Spleen (tissue), 11 donors: ENCODE data around the gene PRKCZ. TPM values are rescaled to one million over a fixed set of nuclear protein-coding genes. Genes with fewer than 3 reads are reported as not detected.

Experiments
- DNase-seq: peaks from one replicate; pipeline ENCODE4 v3.0.0-alpha.2; 2020
- H3K27ac ChIP-seq, 8 donors: fragments of 200-600 bp; sonication (generic) in 7 of 8; 1 replicate in 4 of 8; 2 replicates in 4 of 8; pipeline versions ENCODE4 v1.5.0 to v1.8.0; 2016 to 2021; ENCODE audit warnings: inconsistent platforms in 4 of 8, mild to moderate bottlenecking in 4 of 8, moderate library complexity in 1 of 8
- H3K27me3 ChIP-seq, 7 donors: fragments of 200-600 bp; sonication (generic) in 6 of 7; replicated peaks in 1 of 7; 1 replicate in 4 of 7; 2 replicates in 3 of 7; pipeline versions ENCODE4 v1.5.0 to v1.8.0; 2016 to 2021; ENCODE audit warnings: inconsistent platforms in 3 of 7, mild to moderate bottlenecking in 1 of 7
- H3K36me3 ChIP-seq, 6 donors: fragments of 200-600 bp; sonication (generic) in 5 of 6; 1 replicate in 4 of 6; 2 replicates in 2 of 6; pipeline versions ENCODE4 v1.5.0 to v1.8.0; 2016 to 2021; ENCODE audit warnings: inconsistent platforms in 2 of 6
- H3K4me1 ChIP-seq, 6 donors: fragments of 200-600 bp; sonication (generic) in 5 of 6; 1 replicate in 3 of 6; 2 replicates in 3 of 6; pipeline versions ENCODE4 v1.5.0 to v1.8.0; 2016 to 2021; ENCODE audit warnings: inconsistent platforms in 3 of 6
- H3K4me3 ChIP-seq, 8 donors: fragments of 200-600 bp; sonication (generic) in 7 of 8; 1 replicate in 4 of 8; 2 replicates in 4 of 8; pipeline versions ENCODE4 v1.5.0 to v1.8.0; 2016 to 2021; ENCODE audit warnings: inconsistent platforms in 4 of 8, mild to moderate bottlenecking in 4 of 8, moderate library complexity in 2 of 8
- H3K9me3 ChIP-seq, 8 donors: fragments of 200-600 bp; sonication (generic) in 7 of 8; 1 replicate in 4 of 8; 2 replicates in 4 of 8; pipeline versions ENCODE4 v1.5.0 to v1.8.0; 2016 to 2021; ENCODE audit warnings: inconsistent platforms in 4 of 8
- POLR2A ChIP-seq, 3 donors: fragments of 450-650 bp; IDR thresholded peaks; one replicate each; pipeline ENCODE4 v1.5.1; 2017; ENCODE audit warnings: antibody characterized with exemption in 3 of 3, mild to moderate bottlenecking in 1 of 3
- POLR2AphosphoS5 ChIP-seq, 3 donors: sonication (generic); formaldehyde crosslinking; IDR thresholded peaks; one replicate each; pipeline ENCODE4 v1.5.1; 2017; ENCODE audit warnings: antibody characterized with exemption in 3 of 3
- WGBS, 5 donors: extraction: QIAGEN DNeasy Blood & Tissue Kit in 3 of 5; methylation state at CpG; one replicate each; pipeline versions ENCODE4 v1.1.5 to v1.1.7; 2013 to 2018; 5-methylcytosine and 5-hydroxymethylcytosine counted together
- intact Hi-C: fragments of 100-400 bp; cut with DNase I; formaldehyde crosslinking; loops from one replicate; pipeline ENCODE4 v1.15.0; 2023; ENCODE audit warnings: low total_unique reads
- polyA plus RNA-seq, 3 donors: library from polyadenylated mRNA; stranded (reverse); fragments of 200-250 nt; gene quantifications; one replicate each; pipeline ENCODE4 v1.2.1, GENCODE V29; 2013
- total RNA-seq, 7 donors: library from RNA; depleted of rRNA in 3 of 7; stranded (reverse); fragments of >200 nt in 3 of 7; fragmentation: NEBNext Ultra II Directional in 4 of 7; extraction: Animal tissue kit (Norgen Biotek cat#: 25700) in 4 of 7; gene quantifications; one replicate each; pipeline versions ENCODE4 v1.1.0 to v1.2.1, GENCODE V29; 2016 to 2021
- TF ChIP-seq, protein P1 (sequence below), 11 experiments: fragments of 200-600 bp in 7 of 11; fragments of 450-650 bp in 4 of 11; sonication (generic) in 4 of 11; IDR thresholded peaks in 8 of 11; conservative IDR thresholded peaks in 3 of 11; 1 replicate in 7 of 11; 2 replicates in 4 of 11; pipeline versions ENCODE4 v1.4.0 to v1.8.0; 2016 to 2021; ENCODE audit warnings: antibody characterized with exemption in 11 of 11, inconsistent platforms in 4 of 11, mild to moderate bottlenecking in 1 of 11
- donor health status: healthy with polysubstance abuse.
- donor health status: DM: no; HTN: no; CAD: no; lungs with moderate emphysema.
- donor health status: DM: no; HTN: no; CAD: no.
- donor health status: Bipolar disorder and iron deficiency.
- donor health status: healthy.
- donor health status: DM: no; HTN: no; CAD: no.
- donor health status: DM: yes; HTN: yes; CAD: no.

Gene PRKCZ
- total and polyA plus RNA-seq, 10 donors = 17.6 to 61.8 (median 34.0) TPM

DNA sequence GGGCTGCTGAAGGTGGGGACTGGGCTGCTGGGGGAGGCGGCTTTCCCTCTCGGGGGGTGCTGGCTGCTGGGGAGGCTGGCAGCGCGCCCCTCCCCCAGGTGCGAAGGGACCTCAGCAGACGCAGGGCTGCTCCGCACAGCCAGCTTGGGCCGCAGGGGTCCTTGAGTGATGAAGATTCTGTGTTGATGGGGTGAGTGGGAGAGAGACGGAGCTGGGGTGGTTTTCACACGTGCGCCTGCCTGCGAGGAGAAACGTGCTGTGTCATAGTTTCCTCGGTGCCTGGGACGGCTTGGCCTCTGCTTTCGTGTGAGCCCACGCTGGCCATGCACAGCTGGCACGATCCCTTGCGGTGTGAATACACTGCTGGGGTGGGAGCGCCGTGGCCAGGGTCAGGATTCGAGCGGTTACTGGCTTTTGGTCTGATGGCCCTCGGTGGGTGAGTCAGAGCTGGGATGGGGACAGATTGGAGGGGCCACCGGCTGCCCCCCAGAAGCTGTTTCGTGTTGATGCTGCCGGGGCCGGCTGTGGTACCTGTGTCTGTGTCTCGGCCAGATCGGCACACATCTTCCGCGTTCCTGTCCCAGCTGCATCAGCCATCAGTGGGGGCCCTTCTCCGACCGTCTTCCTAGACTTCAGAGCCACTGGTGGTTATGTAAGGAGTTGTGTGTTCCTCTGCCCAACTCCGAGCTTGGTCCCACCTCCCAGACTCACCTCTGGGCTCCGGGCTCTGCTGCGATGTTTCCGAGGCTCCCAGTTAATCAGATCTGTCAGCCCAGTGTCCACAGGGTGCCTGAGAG lies 24.9 kb downstream of the PRKCZ start:
- Histone ChIP-seq H3K27ac (no peak overlapping the region), H3K4me3 (no peak overlapping the region), H3K4me1 (no peaks in the 10 kb centered on the region), H3K27me3 (no peaks in the 10 kb centered on the region), H3K9me3 (peaks cover 0 to 39% (median 36%) of the 10 kb centered on the region in 8 donors), H3K36me3 (peaks cover 0 to 59% (median 13%) of the 10 kb centered on the region in 6 donors)
- DNase-seq = no peak
- no peak for TF ChIP-seq POLR2AphosphoS5 (IDR thresholded peaks at IDR 0.05)
- TF ChIP-seq, protein P1, sequence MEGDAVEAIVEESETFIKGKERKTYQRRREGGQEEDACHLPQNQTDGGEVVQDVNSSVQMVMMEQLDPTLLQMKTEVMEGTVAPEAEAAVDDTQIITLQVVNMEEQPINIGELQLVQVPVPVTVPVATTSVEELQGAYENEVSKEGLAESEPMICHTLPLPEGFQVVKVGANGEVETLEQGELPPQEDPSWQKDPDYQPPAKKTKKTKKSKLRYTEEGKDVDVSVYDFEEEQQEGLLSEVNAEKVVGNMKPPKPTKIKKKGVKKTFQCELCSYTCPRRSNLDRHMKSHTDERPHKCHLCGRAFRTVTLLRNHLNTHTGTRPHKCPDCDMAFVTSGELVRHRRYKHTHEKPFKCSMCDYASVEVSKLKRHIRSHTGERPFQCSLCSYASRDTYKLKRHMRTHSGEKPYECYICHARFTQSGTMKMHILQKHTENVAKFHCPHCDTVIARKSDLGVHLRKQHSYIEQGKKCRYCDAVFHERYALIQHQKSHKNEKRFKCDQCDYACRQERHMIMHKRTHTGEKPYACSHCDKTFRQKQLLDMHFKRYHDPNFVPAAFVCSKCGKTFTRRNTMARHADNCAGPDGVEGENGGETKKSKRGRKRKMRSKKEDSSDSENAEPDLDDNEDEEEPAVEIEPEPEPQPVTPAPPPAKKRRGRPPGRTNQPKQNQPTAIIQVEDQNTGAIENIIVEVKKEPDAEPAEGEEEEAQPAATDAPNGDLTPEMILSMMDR (IDR thresholded peaks at IDR 0.05 in 8 of 11, conservative IDR thresholded peaks at IDR 0.05 in 3 of 11) = no peak
- no peak for TF ChIP-seq POLR2A (IDR thresholded peaks at IDR 0.05)
- 84 to 92% (median 87%) methylated on average over 34 to 38 of the region's 38 CpGs for WGBS, 5 donors
- intact Hi-C loops = no loop called here

DNA sequence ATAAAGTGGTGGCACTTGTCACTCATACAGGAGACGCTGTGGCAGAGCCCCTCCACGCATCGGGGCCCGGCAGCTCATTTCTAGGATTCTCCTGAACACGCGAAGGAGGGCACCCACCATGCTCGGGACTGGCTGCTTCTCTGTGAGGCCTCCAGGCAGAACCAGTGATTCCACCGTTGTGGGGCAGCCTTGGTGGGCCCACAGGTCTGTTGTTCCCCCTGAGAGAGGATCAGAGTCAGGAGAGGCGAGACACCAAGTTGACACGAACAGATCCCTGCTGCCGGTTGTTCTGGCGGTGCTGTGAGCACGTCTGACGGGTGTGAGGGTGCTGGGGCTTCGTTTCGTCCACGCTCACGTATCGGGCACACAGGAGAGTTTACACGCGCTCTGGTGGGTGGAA lies 26.6 kb downstream of the PRKCZ start:
- H3K9me3 ChIP-seq = peaks cover 0 to 39% (median 36%) of the 10 kb centered on the region in 8 donors
- no peaks in the 10 kb centered on the region for H3K27me3 ChIP-seq
- peaks cover 0 to 57% (median 13%) of the 10 kb centered on the region in 6 donors for H3K36me3 ChIP-seq
- TF ChIP-seq POLR2AphosphoS5 (IDR thresholded peaks at IDR 0.05) (no peak), POLR2A (IDR thresholded peaks at IDR 0.05) (no peak)
- TF ChIP-seq, protein P1 (IDR thresholded peaks at IDR 0.05 in 8 of 11, conservative IDR thresholded peaks at IDR 0.05 in 3 of 11) = no peak
- 95 to 97% (median 96%) methylated on average over 21 of the region's 21 CpGs for WGBS, 5 donors
- no peak overlapping the region for H3K27ac ChIP-seq
- no peak for DNase-seq
- intact Hi-C loops = no loop called here
- no peak overlapping the region for H3K4me3 ChIP-seq
- no peaks in the 10 kb centered on the region for H3K4me1 ChIP-seq

DNA sequence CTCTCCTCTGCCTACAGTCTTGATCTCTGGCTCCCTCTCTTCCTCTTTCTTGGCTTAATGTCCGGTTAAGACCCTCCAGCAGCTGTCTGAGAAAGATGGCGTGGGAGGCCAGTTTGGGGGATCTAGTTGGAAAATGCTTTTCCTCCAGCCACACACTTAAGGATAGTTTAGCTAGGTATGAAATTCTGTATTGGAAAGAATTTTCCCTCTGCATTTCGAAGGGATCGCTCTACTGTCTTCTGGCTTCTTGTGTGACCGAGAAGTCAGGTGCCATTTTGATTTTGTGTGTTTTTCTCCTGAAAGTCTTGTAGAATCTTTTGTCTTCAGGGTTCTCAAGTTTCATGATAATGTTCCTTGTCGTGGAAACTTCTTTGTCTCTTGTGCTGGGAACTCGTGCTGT lies 28.0 kb downstream of the PRKCZ start:
- TF ChIP-seq POLR2AphosphoS5 (IDR thresholded peaks at IDR 0.05) = no peak
- TF ChIP-seq POLR2A (IDR thresholded peaks at IDR 0.05) = no peak
- Histone ChIP-seq H3K36me3 (peaks cover 0 to 55% (median 13%) of the 10 kb centered on the region in 6 donors), H3K4me3 (no peak overlapping the region), H3K4me1 (no peaks in the 10 kb centered on the region), H3K27ac (no peak overlapping the region), H3K9me3 (peaks cover 0 to 39% (median 36%) of the 10 kb centered on the region in 8 donors), H3K27me3 (no peaks in the 10 kb centered on the region)
- WGBS, 5 donors = 91 to 98% (median 95%) methylated on average over 7 of the region's 7 CpGs
- intact Hi-C loops = no loop called here
- no peak for DNase-seq

DNA sequence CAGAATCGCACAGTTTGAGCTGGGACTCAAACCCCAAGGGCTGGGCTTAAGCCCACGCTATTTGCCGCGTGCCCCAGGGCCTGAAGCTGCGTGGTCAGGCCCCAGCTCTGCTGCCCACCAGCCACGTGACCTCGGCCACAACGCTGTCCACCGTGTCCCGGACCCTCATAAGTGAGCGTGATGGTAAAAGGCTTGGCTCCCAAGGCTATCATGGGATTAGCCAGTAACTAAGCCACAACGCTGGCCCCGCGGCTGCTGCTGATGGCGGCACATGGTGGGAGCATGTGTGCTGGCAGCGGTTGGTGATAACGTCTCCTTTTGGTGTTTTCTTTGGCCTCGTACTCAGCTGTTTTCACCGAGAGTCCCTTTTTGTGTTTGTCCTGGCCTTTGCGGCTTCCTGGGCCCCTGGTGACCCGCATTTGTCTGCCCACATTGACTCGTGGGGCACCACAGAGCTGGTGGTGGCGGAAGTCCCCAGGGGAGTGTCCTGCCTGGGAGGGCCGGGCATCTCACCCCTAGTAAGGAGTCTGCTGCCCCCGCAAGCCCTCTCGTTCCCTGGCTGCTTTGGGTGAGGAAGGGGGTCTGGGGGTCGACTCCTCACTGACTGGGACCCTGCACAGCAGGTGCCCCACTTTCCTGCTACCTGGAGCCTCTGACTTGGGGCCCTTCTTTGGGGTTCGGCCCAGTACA lies 29.3 kb downstream of the PRKCZ start:
- intact Hi-C loops = no loop called here
- WGBS, 5 donors = 85 to 97% (median 95%) methylated on average over 21 to 28 of the region's 28 CpGs
- DNase-seq = no peak
- Histone ChIP-seq H3K27me3 (no peaks in the 10 kb centered on the region), H3K36me3 (peaks cover 0 to 51% (median 13%) of the 10 kb centered on the region in 6 donors), H3K27ac (no peak overlapping the region), H3K4me3 (no peak overlapping the region), H3K4me1 (no peaks in the 10 kb centered on the region), H3K9me3 (peaks cover 0 to 39% (median 36%) of the 10 kb centered on the region in 8 donors)
- no peak for TF ChIP-seq POLR2A (IDR thresholded peaks at IDR 0.05)
- TF ChIP-seq, protein P1 (IDR thresholded peaks at IDR 0.05 in 8 of 11, conservative IDR thresholded peaks at IDR 0.05 in 3 of 11) = no peak
